Fibroblast of mammary gland (primary cell): ENCODE measurements around the gene ATRNL1.

Experiments
- DNase-seq: peaks from one replicate; pipeline ENCODE4 v3.0.0-alpha.2; 2010; ENCODE audit warnings: low read depth
- H3K4me3 ChIP-seq: 2 replicates; pipeline ENCODE4 v1.5.1; 2011; ENCODE audit warnings: low read depth, mild to moderate bottlenecking, low read length, moderate library complexity; ENCODE audit not compliant: control insufficient read depth
- CTCF ChIP-seq: conservative IDR thresholded peaks from 2 replicates; pipeline ENCODE4 v1.5.1; 2011; ENCODE audit warnings: low read depth, low read length, inconsistent platforms; ENCODE audit not compliant: control insufficient read depth, insufficient read depth

ATRNL1 gene

GRCh38 chr10:115606741-115607140 is 513.6 kb downstream of the ATRNL1 start:
- TF ChIP-seq CTCF = no peak
- H3K4me3 ChIP-seq = no peak overlapping the region
- no peak for DNase-seq

GRCh38 chr10:115624448-115624847 is 531.3 kb downstream of the ATRNL1 start:
- no peak overlapping the region for H3K4me3 ChIP-seq
- no peak for DNase-seq
- TF ChIP-seq CTCF = no peak

GRCh38 chr10:115628616-115629015 is 535.5 kb downstream of the ATRNL1 start:
- no peak for DNase-seq
- H3K4me3 ChIP-seq = no peak overlapping the region
- TF ChIP-seq CTCF = no peak

GRCh38 chr10:115638246-115638645 is 545.1 kb downstream of the ATRNL1 start:
- TF ChIP-seq CTCF = no peak
- H3K4me3 ChIP-seq = no peak overlapping the region
- no peak for DNase-seq

GRCh38 chr10:115649217-115649616 is 556.1 kb downstream of the ATRNL1 start:
- no peak for TF ChIP-seq CTCF
- H3K4me3 ChIP-seq = no peak overlapping the region
- DNase-seq = no peak

GRCh38 chr10:115653473-115653872 is 560.3 kb downstream of the ATRNL1 start:
- no peak for DNase-seq
- TF ChIP-seq CTCF = no peak
- H3K4me3 ChIP-seq = no peak overlapping the region

- H3K4me3 ChIP-seq = no peak overlapping the region
- TF ChIP-seq CTCF = no peak
- DNase-seq = peak; percentile 36
Observed at GRCh38 chr10:115654961-115655360, 561.8 kb downstream of the ATRNL1 start.
